NCI-H1105 (cell line): ENCODE results near the gene ENOX2.
"Not testable (repeated sequence)": the region's sequence is repeated elsewhere in the genome, so short reads cannot be mapped to it uniquely, and the experiment has no call there.

ENCODE experiments used
- DNase-seq: peaks from one replicate; lab custom pipeline; 2025; lab: John Stamatoyannopoulos, UW

ENOX2 gene, protein sequence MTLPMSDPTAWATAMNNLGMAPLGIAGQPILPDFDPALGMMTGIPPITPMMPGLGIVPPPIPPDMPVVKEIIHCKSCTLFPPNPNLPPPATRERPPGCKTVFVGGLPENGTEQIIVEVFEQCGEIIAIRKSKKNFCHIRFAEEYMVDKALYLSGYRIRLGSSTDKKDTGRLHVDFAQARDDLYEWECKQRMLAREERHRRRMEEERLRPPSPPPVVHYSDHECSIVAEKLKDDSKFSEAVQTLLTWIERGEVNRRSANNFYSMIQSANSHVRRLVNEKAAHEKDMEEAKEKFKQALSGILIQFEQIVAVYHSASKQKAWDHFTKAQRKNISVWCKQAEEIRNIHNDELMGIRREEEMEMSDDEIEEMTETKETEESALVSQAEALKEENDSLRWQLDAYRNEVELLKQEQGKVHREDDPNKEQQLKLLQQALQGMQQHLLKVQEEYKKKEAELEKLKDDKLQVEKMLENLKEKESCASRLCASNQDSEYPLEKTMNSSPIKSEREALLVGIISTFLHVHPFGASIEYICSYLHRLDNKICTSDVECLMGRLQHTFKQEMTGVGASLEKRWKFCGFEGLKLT

GRCh38 chrX:130902783-130903613 is at the start of gene ENOX2:
Gene ENOX2 (minus strand): TSS chrX:130903209. CDS start chrX:130703216, 199,993 bp downstream.
- DNase-seq: peak; percentile 90

DNA sequence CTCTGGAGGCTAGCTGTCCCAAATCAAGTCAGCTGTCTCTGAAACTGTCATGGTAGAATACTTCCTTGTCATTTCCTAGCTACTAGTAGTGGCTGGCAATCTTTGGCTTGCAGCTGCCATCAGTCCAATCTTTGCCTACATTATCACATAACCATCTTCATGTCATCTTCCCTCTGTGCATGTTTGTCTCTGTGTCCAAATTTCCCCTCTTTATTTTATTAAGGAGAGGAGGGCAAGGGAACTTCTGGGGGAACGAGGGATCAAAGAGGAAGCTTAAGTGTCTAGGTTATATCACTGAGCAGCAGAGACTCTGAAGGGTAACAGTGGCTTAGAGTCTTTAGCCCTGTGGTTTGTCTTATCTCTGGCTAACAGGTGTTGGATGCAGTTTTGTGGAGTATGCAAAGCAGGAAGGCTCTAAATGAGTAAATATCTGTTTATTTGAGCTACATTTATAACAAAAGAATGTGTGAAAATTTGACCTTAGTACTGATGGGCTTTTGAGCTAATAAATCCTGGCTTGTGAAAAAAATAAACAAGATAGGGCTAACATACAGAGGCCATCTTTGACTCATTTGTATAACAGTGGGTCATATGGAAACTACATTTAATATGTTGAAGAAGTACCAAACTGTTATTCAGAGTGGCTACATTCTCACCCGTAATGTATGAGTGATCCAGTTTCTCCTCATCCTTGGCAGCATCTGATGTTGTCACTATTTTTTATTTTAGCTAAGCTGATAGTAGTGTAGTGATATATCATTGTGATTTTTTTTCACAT is 49.4 kb upstream of the ENOX2 start:
- DNase-seq: no peak

DNA sequence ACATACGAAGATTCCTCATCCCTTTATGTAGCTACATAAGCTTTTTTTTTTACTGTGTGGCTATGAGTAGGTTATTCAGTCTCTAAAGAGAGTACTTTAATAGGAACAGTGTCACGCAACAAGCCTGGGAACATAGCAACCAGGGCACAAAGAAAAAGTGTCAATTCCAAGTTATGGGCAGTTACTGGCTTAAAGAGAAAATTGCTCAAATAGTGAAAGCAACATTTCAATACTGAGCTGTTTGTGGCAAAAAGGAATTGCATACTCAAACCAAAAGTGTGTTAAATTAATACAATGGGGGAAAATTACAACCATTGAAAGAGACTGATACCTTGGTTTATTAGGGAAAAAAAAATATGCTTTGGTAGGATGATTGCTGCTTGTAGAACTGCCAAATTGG is 41.2 kb upstream of the ENOX2 start:
- DNase-seq: no peak

DNA sequence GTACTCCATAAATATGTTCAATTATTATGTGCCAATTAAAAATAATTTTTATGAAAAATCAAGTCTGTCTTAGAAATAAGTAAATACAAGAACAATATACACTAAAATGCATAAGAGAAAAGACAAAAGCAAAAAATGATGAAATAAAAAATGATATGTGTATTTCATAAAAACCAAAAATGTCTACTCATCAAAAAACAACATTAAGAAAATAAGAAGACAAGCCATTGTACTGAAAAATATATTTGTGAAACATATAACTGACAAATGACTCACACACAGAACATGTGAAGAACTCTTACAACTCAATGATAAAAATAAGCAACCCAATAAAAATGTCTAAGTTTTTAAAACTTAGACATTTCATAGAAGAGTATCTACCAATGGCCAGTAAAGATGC is 34.1 kb upstream of the ENOX2 start:
- no peak for DNase-seq

DNA sequence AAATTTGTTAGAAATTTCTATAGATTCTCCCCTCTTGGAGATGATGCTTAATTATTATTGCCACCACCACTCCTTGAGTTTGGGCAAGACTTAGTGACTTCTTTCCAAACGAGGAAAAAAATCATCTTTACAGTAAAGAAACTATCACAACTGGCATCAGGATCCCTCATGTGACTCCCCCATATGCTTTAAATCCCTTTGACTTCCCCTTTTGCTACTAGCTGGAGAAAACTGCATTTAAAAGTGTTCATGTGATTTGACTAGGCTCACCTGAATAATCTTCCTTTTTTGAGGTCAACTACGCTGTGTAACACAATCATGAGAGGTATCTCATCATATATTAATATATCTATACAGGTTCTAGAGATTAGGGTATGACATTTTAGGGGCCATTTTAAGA is 30.3 kb upstream of the ENOX2 start:
- no peak for DNase-seq

DNA sequence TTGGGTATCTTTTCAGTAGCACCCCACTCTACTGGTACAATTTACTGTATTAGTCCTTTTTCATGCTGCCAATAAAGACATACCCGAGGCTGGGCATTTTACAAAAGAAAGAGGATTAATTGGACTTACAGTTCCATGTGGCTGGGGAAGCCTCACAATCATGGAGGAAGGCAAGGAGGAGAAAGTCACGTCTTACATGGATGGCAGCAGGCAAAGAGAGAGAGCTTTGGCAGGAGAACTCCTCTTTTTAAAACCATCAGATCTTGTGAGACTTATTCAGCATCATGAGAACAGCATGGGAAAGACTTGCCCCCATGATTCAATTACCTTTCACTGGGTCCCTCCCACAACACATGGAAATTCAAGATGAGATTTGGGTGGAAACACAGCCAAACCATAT is 17.4 kb upstream of the ENOX2 start:
- DNase-seq: not testable (repeated sequence)

DNA sequence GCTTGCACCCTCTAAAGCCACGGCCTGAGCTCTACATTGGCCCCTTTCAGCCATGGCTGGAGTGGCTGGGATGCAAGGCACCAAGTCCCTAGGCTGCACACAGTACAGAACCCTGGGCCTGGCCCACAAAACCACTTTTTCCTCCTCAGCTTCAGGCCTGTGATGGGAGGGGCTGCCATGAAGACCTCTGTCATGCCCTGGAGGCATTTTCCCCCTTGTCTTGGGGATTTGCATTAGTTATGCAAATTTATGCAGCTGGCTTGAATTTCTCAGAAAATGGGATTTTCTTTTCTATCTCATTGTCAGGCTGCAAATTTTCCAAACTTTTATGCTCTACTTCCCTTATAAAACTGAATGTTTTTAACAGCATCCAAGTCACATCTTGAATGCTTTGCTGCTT is 16.7 kb upstream of the ENOX2 start:
- not testable (repeated sequence) for DNase-seq

- DNase-seq: not testable (repeated sequence)
These were observed 15.5 kb upstream of the ENOX2 start for GRCh38 chrX:130918498-130918897.

GRCh38 chrX:130916636-130917422 is 13.8 kb upstream of the ENOX2 start:
- peak; percentile 35 for DNase-seq

GRCh38 chrX:130915302-130915701 is 12.3 kb upstream of the ENOX2 start:
- DNase-seq: no peak

DNA sequence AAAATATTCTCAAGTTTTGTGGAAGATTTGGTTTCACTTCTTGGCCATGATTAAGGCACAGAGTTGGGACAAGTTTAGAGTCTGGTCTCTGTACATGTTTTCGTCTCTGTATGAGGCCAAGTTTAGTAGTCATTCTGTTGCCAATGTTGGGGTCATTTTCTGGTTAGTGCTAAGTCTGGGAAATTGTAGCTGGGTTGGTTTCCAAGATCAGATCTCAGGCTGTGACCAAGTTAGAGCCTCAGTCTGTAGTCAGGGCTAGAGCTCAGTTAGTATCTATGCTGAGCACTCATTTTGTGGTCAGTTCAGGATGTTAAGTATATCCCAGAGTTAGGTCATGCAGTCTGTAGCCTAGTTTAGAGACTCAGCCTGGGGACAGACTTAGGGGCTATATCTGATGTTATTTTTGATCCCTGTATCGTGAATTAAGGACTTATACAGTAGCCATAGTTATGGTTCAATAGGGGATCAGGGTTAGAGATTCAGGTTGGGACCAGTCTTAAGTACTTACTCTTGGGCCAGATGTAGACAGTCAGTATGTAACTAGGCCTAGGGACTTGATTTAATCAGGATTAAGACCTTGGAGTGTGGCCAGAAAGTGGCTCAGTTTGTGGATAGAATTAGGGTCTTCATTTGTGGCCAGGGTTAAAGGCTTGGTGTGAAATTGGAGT is 6.6 kb upstream of the ENOX2 start:
- no peak for DNase-seq

- DNase-seq: no peak
These were observed 3.8 kb upstream of the ENOX2 start for GRCh38 chrX:130906776-130907175.

- DNase-seq: no peak
These were observed 595 bp downstream of the ENOX2 start for GRCh38 chrX:130902446-130902782.

DNA sequence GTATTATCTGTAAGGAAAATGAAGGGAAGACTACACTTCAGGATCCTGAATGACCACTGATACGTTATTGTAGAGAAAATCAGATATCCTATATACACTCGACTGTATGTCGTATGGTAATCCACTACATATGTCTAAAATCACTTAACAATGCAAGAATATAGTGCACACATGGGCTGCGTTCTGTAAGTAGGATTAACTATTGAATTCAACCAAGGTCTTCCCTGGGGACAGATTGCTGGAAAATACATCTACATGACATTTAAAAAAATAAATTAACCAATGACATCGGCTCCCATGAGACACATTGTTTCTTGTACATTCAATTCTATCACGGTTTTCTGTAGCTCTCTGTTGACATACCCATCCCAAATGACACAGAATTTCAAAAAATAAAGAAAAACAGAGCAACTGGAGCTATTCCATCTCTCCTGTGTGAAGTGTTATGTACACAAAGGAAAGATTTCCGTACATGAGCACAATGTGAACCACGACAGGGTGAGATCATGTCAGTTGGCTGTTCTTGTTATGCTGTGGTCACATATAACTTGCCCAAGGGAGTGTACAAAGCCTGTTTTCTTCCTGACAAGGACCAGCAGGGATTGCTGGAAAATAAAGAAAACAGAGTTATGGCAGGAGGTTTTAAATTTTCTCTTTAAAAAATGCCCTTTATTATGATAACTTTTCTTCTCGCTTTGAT is 6.1 kb downstream of the ENOX2 start:
- no peak for DNase-seq

DNA sequence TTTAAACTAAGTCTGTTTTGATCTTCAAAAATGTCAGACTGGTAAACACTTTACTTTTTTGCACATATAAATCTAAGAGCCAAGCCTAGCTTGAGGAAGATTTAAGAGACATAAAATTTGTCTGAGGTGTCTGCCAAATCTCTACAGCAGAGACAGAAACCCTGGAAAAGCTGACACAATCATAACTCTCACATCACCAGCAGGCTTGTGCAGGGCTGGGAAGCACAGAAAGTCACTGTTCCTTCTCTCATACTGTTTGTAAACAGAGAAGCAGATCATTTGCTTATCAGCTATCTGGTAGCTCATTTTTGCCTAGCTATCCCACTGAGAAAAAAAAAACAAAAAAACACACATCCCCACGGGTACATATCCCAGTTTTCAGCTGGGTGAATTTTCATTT is 7.0 kb downstream of the ENOX2 start:
- DNase-seq: no peak

- DNase-seq: no peak
These were observed 7.7 kb downstream of the ENOX2 start for GRCh38 chrX:130895299-130895698.

DNA sequence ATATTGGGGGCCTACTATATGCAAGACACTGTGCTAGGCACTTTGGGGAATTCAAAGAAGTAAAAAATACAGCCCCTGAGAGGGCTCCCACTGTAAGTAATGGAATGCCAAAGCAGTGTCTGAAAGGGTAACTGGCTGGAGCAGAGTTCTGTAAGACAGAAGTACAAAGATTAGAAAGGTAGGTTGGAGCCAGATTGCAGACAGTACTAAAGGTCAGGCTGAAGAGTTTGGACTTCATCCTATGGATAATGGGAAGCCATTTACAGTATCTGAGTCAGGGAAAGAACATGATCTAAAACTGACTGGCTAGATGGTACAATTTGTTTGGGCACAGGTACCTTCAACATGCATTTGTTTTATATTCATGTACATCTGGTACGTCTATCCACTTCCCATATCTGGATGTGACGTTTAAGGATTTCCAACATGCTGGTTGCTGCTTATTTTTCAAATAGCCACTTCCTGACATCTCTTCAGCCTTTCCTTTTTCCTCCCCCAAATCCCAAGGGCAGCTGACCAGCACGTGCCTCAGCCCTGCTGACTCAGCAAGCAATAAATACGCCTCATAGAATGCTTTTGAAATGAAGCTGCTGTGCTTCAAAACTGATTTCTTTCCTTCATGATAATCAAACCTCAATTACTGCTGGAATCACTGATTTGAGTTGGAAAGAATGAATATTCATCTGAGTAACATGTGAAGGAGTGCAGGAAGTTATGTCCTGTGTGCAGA is 9.5 kb downstream of the ENOX2 start:
- DNase-seq: no peak

- peak; percentile 53 for DNase-seq
These were observed 15.6 kb downstream of the ENOX2 start for GRCh38 chrX:130887376-130887775.

GRCh38 chrX:130885996-130886395 is 17.0 kb downstream of the ENOX2 start:
- peak; percentile 10 for DNase-seq
